ENCODE results near the gene SLC39A13. TPM values are rescaled to one million over a fixed set of nuclear protein-coding genes. Genes with fewer than 3 reads are reported as not detected.

SLC39A13 gene
- polyA plus RNA-seq, 3 donors, result 4.8 to 27.4 (median 5.9) TPM

GRCh38 chr11:47366020-47366490, 42.3 kb upstream of the SLC39A13 start:
- peak overlapping the region in 1 of 2 donors; percentile 16 for H3K4me3 Mint-ChIP-seq
- Histone ChIP-seq H3K36me3 (replicated peaks in 1 of 2; ENCODE audit: control insufficient read depth in 1 of 2, insufficient read depth in 2 of 2, low read length in 2 of 2) (peaks cover 72 to 86% of the 10 kb centered on the region in 2 donors), H3K27ac (ENCODE audit: low read depth in 1 of 2, low read length in 2 of 2) (peak overlapping the region in 1 of 2 donors; percentile 67), H3K9ac (ENCODE audit: insufficient read depth, low read length, poor library complexity, severe bottlenecking) (no peak overlapping the region), H3K9me3 (replicated peaks in 1 of 2; ENCODE audit: control insufficient read depth in 1 of 2, insufficient read depth in 1 of 2, low read length in 2 of 2) (no peaks in the 10 kb centered on the region), H2AFZ (ENCODE audit: insufficient read depth, low read depth, low read length, poor library complexity, severe bottlenecking) (no peak overlapping the region), H3K79me2 (ENCODE audit: insufficient read depth, low read length) (peaks cover 100% of the 10 kb centered on the region), H3K4me2 (replicated peaks; ENCODE audit: extremely low read depth, low read length, poor library complexity, severe bottlenecking) (no peak overlapping the region), H3K4me1 (ENCODE audit: control insufficient read depth in 1 of 2, insufficient read depth in 2 of 2, low read length in 2 of 2) (peaks cover 66 to 78% of the 10 kb centered on the region in 2 donors), H4K20me1 (ENCODE audit: insufficient read depth, low read length) (peaks cover 100% of the 10 kb centered on the region), H3K27me3 (ENCODE audit: control insufficient read depth in 2 of 2, insufficient read depth in 2 of 2, low read length in 2 of 2) (no peaks in the 10 kb centered on the region), H3K4me3 (replicated peaks in 1 of 3; ENCODE audit: low read depth in 2 of 3, low read length in 3 of 3) (no peak overlapping the region)
- intact Hi-C loops (cut with micrococcal nuclease), result loop anchor here in 1 of 2 donors (10.0 kb wide), 1 partner anchor 91 kb away; the partner anchor contains the start of gene MADD
- WGBS (ENCODE audit: insufficient coverage), result no CpG with 5 or more reads among the region's 1 CpG
- H3K27me3 Mint-ChIP-seq (ENCODE audit: low read depth in 3 of 3), result peaks cover 0 to 1% (median 0%) of the 10 kb centered on the region in 3 donors
- H3K9me3 Mint-ChIP-seq, result peaks cover 0 to 1% (median 0%) of the 10 kb centered on the region in 7 donors
- H3K4me1 Mint-ChIP-seq, result peaks cover 74% of the 10 kb centered on the region
- DNase-seq, result no peak
- peak overlapping the region; percentile 0 to 65 (median 35) for H3K27ac Mint-ChIP-seq
- peaks cover 60 to 81% of the 10 kb centered on the region in 2 donors for H3K36me3 Mint-ChIP-seq
- no peak for TF ChIP-seq CTCF (IDR thresholded peaks at IDR 0.05)

GRCh38 chr11:47369676-47370075, 38.7 kb upstream of the SLC39A13 start:
- no peak overlapping the region for H3K9ac ChIP-seq (ENCODE audit: insufficient read depth, low read length, poor library complexity, severe bottlenecking)
- Mint-ChIP-seq H3K27ac (peak overlapping the region; percentile 8 to 91 (median 55)), H3K9me3 (no peaks in the 10 kb centered on the region), H3K36me3 (peaks cover 75 to 97% of the 10 kb centered on the region in 2 donors), H3K4me1 (peaks cover 75% of the 10 kb centered on the region), H3K27me3 (ENCODE audit: low read depth in 3 of 3) (peaks cover 0 to 4% (median 3%) of the 10 kb centered on the region in 3 donors), H3K4me3 (peak overlapping the region in 1 of 2 donors; percentile 21)
- H3K4me3 ChIP-seq (replicated peaks in 1 of 3; ENCODE audit: low read depth in 2 of 3, low read length in 3 of 3), result peak overlapping the region in 1 of 3 experiments; percentile 14
- no peak overlapping the region for H2AFZ ChIP-seq (ENCODE audit: insufficient read depth, low read depth, low read length, poor library complexity, severe bottlenecking)
- WGBS (ENCODE audit: insufficient coverage), result no CpG with 5 or more reads among the region's 3 CpGs
- H3K27ac ChIP-seq (ENCODE audit: low read depth in 1 of 2, low read length in 2 of 2), result peak overlapping the region in 1 of 2 donors; percentile 73
- H3K27me3 ChIP-seq (ENCODE audit: control insufficient read depth in 2 of 2, insufficient read depth in 2 of 2, low read length in 2 of 2), result no peaks in the 10 kb centered on the region
- peaks cover 62 to 72% of the 10 kb centered on the region in 2 donors for H3K4me1 ChIP-seq (ENCODE audit: control insufficient read depth in 1 of 2, insufficient read depth in 2 of 2, low read length in 2 of 2)
- H3K4me2 ChIP-seq (replicated peaks; ENCODE audit: extremely low read depth, low read length, poor library complexity, severe bottlenecking), result peak overlapping the region; percentile 15
- intact Hi-C loops (cut with micrococcal nuclease), result loop anchor here in 1 of 2 donors (10.0 kb wide), 1 partner anchor 95 kb away; the partner anchor contains the start of gene MADD
- H3K9me3 ChIP-seq (replicated peaks in 1 of 2; ENCODE audit: control insufficient read depth in 1 of 2, insufficient read depth in 1 of 2, low read length in 2 of 2), result no peaks in the 10 kb centered on the region
- H3K79me2 ChIP-seq (ENCODE audit: insufficient read depth, low read length), result peaks cover 100% of the 10 kb centered on the region
- H4K20me1 ChIP-seq (ENCODE audit: insufficient read depth, low read length), result peaks cover 100% of the 10 kb centered on the region
- peaks cover 83 to 100% of the 10 kb centered on the region in 2 donors for H3K36me3 ChIP-seq (replicated peaks in 1 of 2; ENCODE audit: control insufficient read depth in 1 of 2, insufficient read depth in 2 of 2, low read length in 2 of 2)
- no peak for DNase-seq
- TF ChIP-seq CTCF (IDR thresholded peaks at IDR 0.05), result no peak
